Gastrocnemius medialis (tissue), 4 donors: ENCODE measurements around the gene MICB. TPM values are rescaled to one million over a fixed set of nuclear protein-coding genes. Genes with fewer than 3 reads are reported as not detected.
"Not testable (repeated sequence)": the region's sequence is repeated elsewhere in the genome, so short reads cannot be mapped to it uniquely, and the experiment has no call there.

Source experiments
- ATAC-seq, 2 donors: fragments of 150-250 bp; one replicate each; pipeline ENCODE4 v1.9.1; 2016
- DNase-seq, 2 donors: peaks; one replicate each; pipeline ENCODE4 v3.0.0-alpha.2; 2019
- H3K27ac ChIP-seq, 4 donors: fragments of 200-600 bp; sonication (generic); 1 replicate in 1 of 4; 2 replicates in 3 of 4; pipeline ENCODE4 v1.5.1; 2016 to 2018; ENCODE audit warnings: mild to moderate bottlenecking in 2 of 4, moderate library complexity in 1 of 4
- H3K27me3 ChIP-seq, 3 donors: fragments of 200-600 bp; sonication (generic) in 2 of 3; 1 replicate in 1 of 3; 2 replicates in 2 of 3; pipeline versions ENCODE4 v1.5.1 to v1.6.0; 2016 to 2019; ENCODE audit warnings: mild to moderate bottlenecking in 1 of 3, moderate library complexity in 1 of 3
- H3K36me3 ChIP-seq, 2 donors: fragments of 200-600 bp; sonication (generic) in 1 of 2; one replicate each; pipeline ENCODE4 v1.5.1; 2017 to 2018
- H3K4me1 ChIP-seq, 2 donors: fragments of 200-600 bp; sonication (generic) in 1 of 2; one replicate each; pipeline ENCODE4 v1.5.1; 2016 to 2017; ENCODE audit warnings: mild to moderate bottlenecking in 2 of 2
- H3K4me3 ChIP-seq, 4 donors: fragments of 200-600 bp; sonication (generic) in 3 of 4; 1 replicate in 1 of 4; 2 replicates in 3 of 4; pipeline ENCODE4 v1.5.1; 2016 to 2019; ENCODE audit warnings: mild to moderate bottlenecking in 2 of 4
- H3K9me3 ChIP-seq, 3 donors: fragments of 200-600 bp; sonication (generic) in 2 of 3; 1 replicate in 1 of 3; 2 replicates in 2 of 3; pipeline ENCODE4 v1.5.1; 2016 to 2019
- POLR2A ChIP-seq, 2 donors: fragments of 450-650 bp; IDR thresholded peaks; one replicate each; pipeline ENCODE4 v1.6.1; 2017; ENCODE audit warnings: antibody characterized with exemption in 2 of 2, mild to moderate bottlenecking in 2 of 2, moderate library complexity in 2 of 2
- in situ Hi-C, 4 donors: fragments of 200-750 bp; cut with MboI; loops; one replicate each; pipeline versions ENCODE4 v1.15.0 to v1.8.0; 2017; ENCODE audit warnings: low sequenced_read_pairs in 4 of 4
- intact Hi-C: fragments of 100-400 bp; cut with DNase I; formaldehyde crosslinking; loops from one replicate; pipeline ENCODE4 v1.15.1; 2023; ENCODE audit warnings: low total_unique reads
- total RNA-seq, 4 donors: library from RNA; depleted of rRNA; stranded (reverse); fragments of >200 nt; gene quantifications; one replicate each; pipeline versions ENCODE4 v1.1.0 to v1.2.3, GENCODE V29; 2016
- TF ChIP-seq, protein P1 (sequence below), 5 experiments: fragments of 450-650 bp in 3 of 5; fragments of 200-600 bp in 2 of 5; sonication (generic) in 2 of 5; IDR thresholded peaks in 4 of 5; conservative IDR thresholded peaks in 1 of 5; 1 replicate in 4 of 5; 2 replicates in 1 of 5; pipeline ENCODE4 v1.5.1; 2016 to 2019; ENCODE audit warnings: antibody characterized with exemption in 5 of 5, mild to moderate bottlenecking in 3 of 5, moderate library complexity in 3 of 5

Gene MICB
- total RNA-seq, 4 donors from 2014 or later = 0.20 to 1.2 (median 0.50) TPM

GRCh38 chr6:31548544-31548873 lies 50.6 kb downstream of the MICB start:
- peak overlapping the region in 3 of 4 donors; percentile 48 to 63 (median 63) for H3K4me3 ChIP-seq
- intact Hi-C loops (loop anchor here (5.0 to 10.0 kb wide), 6 partner anchors 286 to 1484 kb away; partner anchors contain the start of genes EHMT2, NELFE, NEU1 and POLR1H), in situ Hi-C loops (loop anchor here (5.0 to 25.0 kb wide), 5 partner anchors 46 to 639 kb away; partner anchors contain the start of genes AGER (in 1 of the 4), AGPAT1 (in 1 of the 4), GPSM3 (in 1 of the 4) and NCR3 (in 1 of the 4))
- no peak for ATAC-seq
- H3K4me1 ChIP-seq = peaks cover 10 to 13% of the 10 kb centered on the region in 2 donors
- peaks cover 0 to 24% of the 10 kb centered on the region in 2 donors for H3K36me3 ChIP-seq
- DNase-seq = no peak
- no peak for TF ChIP-seq POLR2A (IDR thresholded peaks at IDR 0.05)
- TF ChIP-seq, protein P1, sequence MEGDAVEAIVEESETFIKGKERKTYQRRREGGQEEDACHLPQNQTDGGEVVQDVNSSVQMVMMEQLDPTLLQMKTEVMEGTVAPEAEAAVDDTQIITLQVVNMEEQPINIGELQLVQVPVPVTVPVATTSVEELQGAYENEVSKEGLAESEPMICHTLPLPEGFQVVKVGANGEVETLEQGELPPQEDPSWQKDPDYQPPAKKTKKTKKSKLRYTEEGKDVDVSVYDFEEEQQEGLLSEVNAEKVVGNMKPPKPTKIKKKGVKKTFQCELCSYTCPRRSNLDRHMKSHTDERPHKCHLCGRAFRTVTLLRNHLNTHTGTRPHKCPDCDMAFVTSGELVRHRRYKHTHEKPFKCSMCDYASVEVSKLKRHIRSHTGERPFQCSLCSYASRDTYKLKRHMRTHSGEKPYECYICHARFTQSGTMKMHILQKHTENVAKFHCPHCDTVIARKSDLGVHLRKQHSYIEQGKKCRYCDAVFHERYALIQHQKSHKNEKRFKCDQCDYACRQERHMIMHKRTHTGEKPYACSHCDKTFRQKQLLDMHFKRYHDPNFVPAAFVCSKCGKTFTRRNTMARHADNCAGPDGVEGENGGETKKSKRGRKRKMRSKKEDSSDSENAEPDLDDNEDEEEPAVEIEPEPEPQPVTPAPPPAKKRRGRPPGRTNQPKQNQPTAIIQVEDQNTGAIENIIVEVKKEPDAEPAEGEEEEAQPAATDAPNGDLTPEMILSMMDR (IDR thresholded peaks at IDR 0.05 in 4 of 5, conservative IDR thresholded peaks at IDR 0.05 in 1 of 5) = no peak
- H3K9me3 ChIP-seq = no peaks in the 10 kb centered on the region
- H3K27me3 ChIP-seq = no peaks in the 10 kb centered on the region
- H3K27ac ChIP-seq = peak overlapping the region; percentile 86 to 97 (median 90)

- H3K9me3 ChIP-seq, H3K27me3 ChIP-seq, H3K4me3 ChIP-seq, intact Hi-C loops, ATAC-seq, in situ Hi-C loops: not testable (repeated sequence)
- peaks cover 0 to 30% of the 10 kb centered on the region in 2 donors for H3K36me3 ChIP-seq
- peak overlapping the region in 2 of 4 donors; percentile 3 to 24 for H3K27ac ChIP-seq
- peaks cover 9 to 13% of the 10 kb centered on the region in 2 donors for H3K4me1 ChIP-seq
- peak; percentile 23 to 26 for DNase-seq
- TF ChIP-seq, protein P1 (IDR thresholded peaks at IDR 0.05 in 4 of 5, conservative IDR thresholded peaks at IDR 0.05 in 1 of 5) = peak in 1 of 5 experiments; percentile 32
These were observed 53.4 kb downstream of the MICB start for GRCh38 chr6:31551371-31551770.

- H3K9me3 ChIP-seq = no peaks in the 10 kb centered on the region
- H3K4me1 ChIP-seq = peaks cover 14 to 29% of the 10 kb centered on the region in 2 donors
- in situ Hi-C loops = no loop called here
- no peak for DNase-seq
- H3K36me3 ChIP-seq = peaks cover 0 to 34% of the 10 kb centered on the region in 2 donors
- no peaks in the 10 kb centered on the region for H3K27me3 ChIP-seq
- intact Hi-C loops = no loop called here
- TF ChIP-seq, protein P1 (IDR thresholded peaks at IDR 0.05 in 4 of 5, conservative IDR thresholded peaks at IDR 0.05 in 1 of 5) = no peak
- no peak for TF ChIP-seq POLR2A (IDR thresholded peaks at IDR 0.05)
- no peak overlapping the region for H3K27ac ChIP-seq
- H3K4me3 ChIP-seq = no peak overlapping the region
- no peak for ATAC-seq
These were observed 58.4 kb downstream of the MICB start for GRCh38 chr6:31556307-31556706.

DNA sequence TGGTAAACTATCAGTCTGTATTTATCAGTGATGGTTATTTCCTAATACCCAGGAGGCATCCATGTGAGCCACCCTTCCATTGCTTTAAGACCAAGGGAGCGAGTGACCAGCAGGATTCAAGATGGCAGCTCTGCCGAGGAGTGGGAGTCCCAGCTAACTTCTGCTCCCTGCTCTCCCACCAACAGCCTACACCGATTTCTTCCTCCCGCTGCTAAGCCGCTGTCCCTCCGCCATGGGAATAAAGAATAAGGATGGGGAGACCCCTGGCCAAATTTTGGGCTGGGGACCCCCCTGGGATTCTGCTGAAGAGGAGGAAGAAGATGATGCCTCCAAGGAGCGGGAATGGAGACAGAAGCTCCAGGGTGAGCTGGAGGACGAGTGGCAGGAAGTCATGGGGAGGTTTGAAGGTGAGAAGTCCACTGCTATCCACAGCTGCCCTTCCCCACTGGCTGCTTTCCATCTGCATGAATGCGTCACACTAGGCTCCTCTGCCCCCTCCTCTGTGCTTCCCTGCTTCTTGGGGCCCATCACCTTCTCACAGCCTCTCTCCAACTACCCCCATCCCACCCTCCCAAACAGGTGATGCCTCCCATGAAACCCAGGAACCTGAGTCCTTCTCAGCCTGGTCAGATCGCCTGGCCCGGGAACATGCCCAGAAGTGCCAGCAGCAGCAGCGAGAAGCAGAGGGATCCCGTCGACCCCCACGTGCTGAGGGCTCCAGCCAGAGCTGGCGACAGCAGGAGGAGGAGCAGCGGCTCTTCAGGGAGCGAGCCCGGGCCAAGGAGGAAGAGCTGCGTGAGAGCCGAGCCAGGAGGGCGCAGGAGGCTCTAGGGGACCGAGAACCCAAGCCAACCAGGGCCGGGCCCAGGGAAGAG lies 59.7 kb downstream of the MICB start:
- H3K9me3 ChIP-seq = no peaks in the 10 kb centered on the region
- H3K36me3 ChIP-seq = peaks cover 0 to 33% of the 10 kb centered on the region in 2 donors
- intact Hi-C loops = no loop called here
- H3K27me3 ChIP-seq = no peaks in the 10 kb centered on the region
- H3K4me3 ChIP-seq = no peak overlapping the region
- in situ Hi-C loops = no loop called here
- peak overlapping the region in 2 of 4 donors; percentile 58 to 64 for H3K27ac ChIP-seq
- TF ChIP-seq, protein P1 (IDR thresholded peaks at IDR 0.05 in 4 of 5, conservative IDR thresholded peaks at IDR 0.05 in 1 of 5) = no peak
- no peak for TF ChIP-seq POLR2A (IDR thresholded peaks at IDR 0.05)
- no peak for DNase-seq
- ATAC-seq = no peak
- H3K4me1 ChIP-seq = peaks cover 14 to 29% of the 10 kb centered on the region in 2 donors
